ENCODE data around the gene RCSD1.

DNA sequence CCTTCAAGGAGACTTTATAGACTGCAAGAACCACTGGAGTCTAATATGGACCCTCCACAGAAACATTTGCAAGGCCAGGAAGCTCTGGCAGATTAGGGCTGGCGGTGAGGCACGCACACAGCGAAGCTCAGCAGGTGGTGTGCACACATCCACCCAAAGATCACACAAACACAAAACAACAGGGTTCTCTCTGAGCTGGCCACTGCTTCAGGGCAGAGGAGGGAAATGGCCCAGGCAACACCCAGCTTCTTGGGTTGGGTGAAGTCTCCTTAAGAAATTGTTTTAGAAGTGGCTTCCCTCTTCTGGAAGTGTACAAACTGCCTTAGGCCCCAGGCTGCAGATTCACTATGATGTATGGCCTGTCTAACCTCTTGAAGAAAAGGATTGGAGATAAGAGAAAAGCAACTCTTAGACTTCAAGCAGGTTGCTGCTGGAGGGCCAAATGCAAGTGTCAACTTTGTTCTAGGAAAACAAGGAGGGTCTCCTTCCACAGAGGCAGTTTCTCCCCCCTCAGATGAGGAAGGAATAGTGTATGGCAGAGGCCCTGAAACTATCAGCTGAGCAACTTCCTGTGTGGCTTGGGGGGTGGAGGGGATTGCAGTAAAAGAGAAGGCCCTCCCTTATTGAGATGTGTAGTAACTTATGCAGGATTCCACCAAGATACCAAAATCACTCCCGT is 2.0 kb downstream of the RCSD1 start:
- TF ChIP-seq ZNF121 (CRISPR knock-in tag; IDR thresholded peaks at IDR 0.05) = no peak
- TF ChIP-seq, protein P1, sequence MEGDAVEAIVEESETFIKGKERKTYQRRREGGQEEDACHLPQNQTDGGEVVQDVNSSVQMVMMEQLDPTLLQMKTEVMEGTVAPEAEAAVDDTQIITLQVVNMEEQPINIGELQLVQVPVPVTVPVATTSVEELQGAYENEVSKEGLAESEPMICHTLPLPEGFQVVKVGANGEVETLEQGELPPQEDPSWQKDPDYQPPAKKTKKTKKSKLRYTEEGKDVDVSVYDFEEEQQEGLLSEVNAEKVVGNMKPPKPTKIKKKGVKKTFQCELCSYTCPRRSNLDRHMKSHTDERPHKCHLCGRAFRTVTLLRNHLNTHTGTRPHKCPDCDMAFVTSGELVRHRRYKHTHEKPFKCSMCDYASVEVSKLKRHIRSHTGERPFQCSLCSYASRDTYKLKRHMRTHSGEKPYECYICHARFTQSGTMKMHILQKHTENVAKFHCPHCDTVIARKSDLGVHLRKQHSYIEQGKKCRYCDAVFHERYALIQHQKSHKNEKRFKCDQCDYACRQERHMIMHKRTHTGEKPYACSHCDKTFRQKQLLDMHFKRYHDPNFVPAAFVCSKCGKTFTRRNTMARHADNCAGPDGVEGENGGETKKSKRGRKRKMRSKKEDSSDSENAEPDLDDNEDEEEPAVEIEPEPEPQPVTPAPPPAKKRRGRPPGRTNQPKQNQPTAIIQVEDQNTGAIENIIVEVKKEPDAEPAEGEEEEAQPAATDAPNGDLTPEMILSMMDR (IDR thresholded peaks at IDR 0.05) = no peak
- TF ChIP-seq GABPB1 (CRISPR knock-in tag; IDR thresholded peaks at IDR 0.05) = no peak
- TF ChIP-seq PRDM15 (CRISPR knock-in tag; IDR thresholded peaks at IDR 0.05) = no peak
- TF ChIP-seq NR3C1 (CRISPR knock-in tag; conservative IDR thresholded peaks at IDR 0.05; ENCODE audit: low read depth) = no peak

Measured in WTC11 (cell line).